Right cardiac atrium (tissue), 5 donors: ENCODE results near the gene CNTROB. TPM values are rescaled to one million over a fixed set of nuclear protein-coding genes. Genes with fewer than 3 reads are reported as not detected.
A peak's percentile ranks its signal among the peaks of the same experiment; 100 is the strongest.

Experiments
- ATAC-seq, 2 donors: fragments of 200-7000 bp; cut with Tn5 transposase; one replicate each; pipeline versions ENCODE4 v1.8.0 to v1.9.1; 2020; ENCODE audit warnings: moderate library complexity in 2 of 2, mild to moderate bottlenecking in 1 of 2
- DNase-seq, 3 donors: peaks; one replicate each; pipeline ENCODE4 v3.0.0-alpha.2; 2020
- H3K27ac ChIP-seq: one replicate; pipeline ENCODE4 v1.5.1; 2013; ENCODE audit warnings: mild to moderate bottlenecking, low read length, control low read depth, moderate library complexity
- H3K27me3 ChIP-seq: one replicate; pipeline ENCODE4 v1.6.1; 2013; ENCODE audit not compliant: control insufficient read depth, insufficient read depth
- H3K4me1 ChIP-seq: one replicate; pipeline ENCODE4 v1.6.1; 2013; ENCODE audit warnings: low read length; ENCODE audit not compliant: control insufficient read depth, insufficient read depth
- H3K4me3 ChIP-seq: one replicate; pipeline ENCODE4 v1.5.1; 2013; ENCODE audit warnings: low read length, control low read depth
- H3K9me3 ChIP-seq: one replicate; pipeline ENCODE4 v1.6.1; 2013; ENCODE audit warnings: low read length; ENCODE audit not compliant: control insufficient read depth
- WGBS: extraction: QIAGEN DNeasy Blood & Tissue Kit; methylation state at CpG from one replicate; pipeline ENCODE4 v1.1.7; 2013; 5-methylcytosine and 5-hydroxymethylcytosine counted together
- intact Hi-C, 4 donors: fragments of 100-400 bp; cut with DNase I; formaldehyde crosslinking; loops; one replicate each; pipeline versions ENCODE4 v1.11.0 to v1.14.0; 2022 to 2023
- polyA plus RNA-seq: library from polyadenylated mRNA; stranded (reverse); fragments of 200-250 nt; gene quantifications from one replicate; pipeline ENCODE4 v1.2.3, GENCODE V29; 2013
- total RNA-seq, 4 donors: library from RNA; stranded (reverse); fragmentation: NEBNext Ultra II Directional; extraction: Animal tissue kit (Norgen Biotek cat#: 25700); gene quantifications; one replicate each; pipeline ENCODE4 v1.2.1, GENCODE V29; 2021
- donor health status: healthy with polysubstance abuse.
- donor health status: DM: no; HTN: yes; CAD: no.
- donor health status: DM: no; HTN: no; CAD: no.
- donor health status: DM: no; HTN: yes; CAD: no; lungs with severe emphysema.
- donor health status: DM: yes; HTN: yes; CAD: no.

CNTROB gene
- total and polyA plus RNA-seq, 5 donors: 9.6 to 14.6 (median 10.1) TPM

DNA sequence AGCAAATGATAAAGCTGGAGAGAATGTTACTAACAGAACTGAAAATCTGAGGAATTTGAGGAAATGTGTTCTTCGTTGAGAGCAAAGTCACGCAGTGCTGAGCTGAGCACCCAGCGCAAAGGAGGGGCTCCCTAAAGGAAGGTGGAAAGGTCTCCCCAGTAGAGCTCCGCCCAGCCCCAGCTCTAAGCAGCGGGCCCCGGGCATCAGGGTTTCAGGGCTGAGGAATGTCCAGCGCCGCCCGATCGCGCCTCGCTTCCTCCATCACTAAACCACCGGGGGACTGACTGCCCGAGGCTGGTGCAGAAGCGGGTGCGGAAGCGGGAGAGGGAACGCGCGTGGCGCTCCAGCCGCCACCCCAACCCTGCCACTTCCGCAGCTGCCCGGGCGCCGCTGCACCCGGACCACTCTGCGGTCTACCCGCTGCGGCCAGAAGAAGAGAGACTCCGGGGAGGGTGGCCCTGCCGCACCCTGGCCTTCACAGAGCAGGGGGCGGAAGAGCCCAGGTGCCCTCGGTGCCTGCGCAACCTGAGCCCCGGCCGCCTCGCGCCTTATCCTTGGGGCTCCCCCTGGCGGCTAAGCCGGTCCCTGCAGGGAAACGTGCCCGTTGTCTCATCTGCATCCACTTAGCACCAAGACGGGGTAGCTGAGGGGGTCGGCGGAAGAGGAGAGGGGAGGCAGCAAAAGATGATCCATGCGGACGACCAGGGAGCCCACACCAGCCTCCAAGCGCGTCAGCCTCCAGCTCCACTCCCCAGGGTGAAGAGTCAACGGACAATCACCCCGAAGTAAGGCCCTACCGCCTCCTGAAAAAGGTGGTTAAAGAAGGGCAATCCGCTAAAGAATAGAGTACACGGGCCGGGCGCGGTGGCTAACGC, 58.0 kb downstream of the CNTROB start:
- no peak overlapping the region for H3K27ac ChIP-seq
- DNase-seq (peak; percentile 78 to 94 (median 93)), ATAC-seq (peak; percentile 83 to 90)
- H3K4me3 ChIP-seq: peak overlapping the region; percentile 49
- H3K4me1 ChIP-seq: no peaks in the 10 kb centered on the region
- no peaks in the 10 kb centered on the region for H3K27me3 ChIP-seq
- intact Hi-C loops: loop anchor here (1.0 to 5.0 kb wide), 8 partner anchors 67 to 243 kb away; no protein-coding TSS in a partner anchor
- H3K9me3 ChIP-seq: no peaks in the 10 kb centered on the region
- WGBS: 4% methylated on average over 59 of the region's 59 CpGs

DNA sequence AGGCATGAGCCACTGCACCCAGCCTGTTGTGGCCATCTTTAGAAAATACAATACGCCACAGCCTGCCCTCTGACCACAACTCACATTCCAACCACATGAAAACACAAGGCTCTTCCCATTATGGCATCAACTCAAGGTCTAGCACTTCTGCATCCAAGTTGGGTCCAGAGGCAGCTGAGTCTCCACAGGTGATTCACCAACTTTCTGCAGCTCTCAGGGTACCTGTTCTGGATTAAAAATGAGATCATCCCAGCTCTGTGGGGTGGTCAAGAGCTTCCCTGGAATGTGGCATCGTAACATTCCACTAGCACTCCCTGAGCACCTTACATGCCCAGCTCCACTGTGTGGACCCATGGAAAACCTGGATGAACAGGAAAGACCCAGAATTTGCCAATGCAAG, 60.5 kb downstream of the CNTROB start:
- intact Hi-C loops: loop anchor here in 3 of 4 donors (2.0 to 5.0 kb wide), 5 partner anchors 65 to 245 kb away; no protein-coding TSS in a partner anchor
- Histone ChIP-seq H3K4me1 (peaks cover 1% of the 10 kb centered on the region), H3K27ac (no peak overlapping the region), H3K9me3 (no peaks in the 10 kb centered on the region), H3K27me3 (no peaks in the 10 kb centered on the region), H3K4me3 (no peak overlapping the region)
- ATAC-seq: no peak
- DNase-seq: no peak
- 85% methylated on average over 2 of the region's 2 CpGs for WGBS

DNA sequence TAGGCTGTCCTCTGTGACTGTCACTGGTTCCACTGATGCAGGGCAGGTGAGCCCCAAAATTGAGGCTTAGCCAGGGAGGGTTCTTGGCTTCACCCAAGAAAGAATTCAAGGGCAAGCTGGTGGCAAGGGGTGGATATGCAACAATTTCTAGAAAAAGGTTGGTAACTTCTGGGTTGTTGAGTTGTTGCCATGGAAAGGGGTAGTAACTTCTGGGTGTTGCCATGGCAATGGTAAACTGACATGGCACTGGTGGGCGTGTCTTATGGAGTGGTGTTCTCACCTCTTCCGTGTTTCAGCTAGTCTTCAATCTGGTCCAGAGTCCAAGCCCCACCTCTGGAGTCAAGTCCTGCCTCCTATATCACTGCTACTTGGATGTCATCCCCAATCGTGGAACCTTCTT, 60.9 kb downstream of the CNTROB start:
- no peak overlapping the region for H3K4me3 ChIP-seq
- H3K4me1 ChIP-seq: peaks cover 1% of the 10 kb centered on the region
- intact Hi-C loops: loop anchor here in 3 of 4 donors (2.0 to 5.0 kb wide), 5 partner anchors 64 to 246 kb away; no protein-coding TSS in a partner anchor
- no peaks in the 10 kb centered on the region for H3K27me3 ChIP-seq
- H3K27ac ChIP-seq: no peak overlapping the region
- ATAC-seq (no peak), DNase-seq (no peak)
- no peaks in the 10 kb centered on the region for H3K9me3 ChIP-seq
- 74% methylated on average over 3 of the region's 3 CpGs for WGBS

DNA sequence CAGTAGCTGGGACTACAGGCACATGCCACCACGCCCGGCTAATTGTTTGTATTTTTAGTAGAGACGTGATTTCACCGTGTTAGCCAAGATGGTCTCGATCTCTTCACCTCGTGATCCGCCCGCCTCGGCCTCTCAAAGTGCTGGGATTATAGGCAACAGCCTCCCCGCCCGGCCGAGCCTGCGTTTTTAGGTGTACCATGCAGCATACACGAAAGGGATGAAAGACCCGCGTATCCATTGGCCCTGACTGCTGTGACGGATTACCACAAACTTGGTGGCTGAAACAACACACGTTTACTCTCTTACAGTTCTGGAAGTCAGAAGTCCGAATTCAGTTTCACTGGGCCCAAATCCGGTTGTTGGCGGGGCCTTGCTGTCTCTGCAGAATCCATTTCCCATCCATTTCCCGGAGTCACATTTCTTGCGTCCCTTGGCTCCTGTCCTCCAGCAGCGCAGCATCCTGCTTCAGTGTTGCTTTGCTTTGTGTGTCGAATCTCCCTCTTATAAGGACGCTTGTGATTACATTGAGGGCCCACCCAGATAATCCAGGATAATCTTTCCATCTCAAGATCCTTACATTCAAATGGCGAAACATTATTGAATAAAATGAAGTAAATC, 62.1 kb downstream of the CNTROB start:
- peak overlapping the region; percentile 2 for H3K27ac ChIP-seq
- WGBS: 72% methylated on average over 27 of the region's 27 CpGs

DNA sequence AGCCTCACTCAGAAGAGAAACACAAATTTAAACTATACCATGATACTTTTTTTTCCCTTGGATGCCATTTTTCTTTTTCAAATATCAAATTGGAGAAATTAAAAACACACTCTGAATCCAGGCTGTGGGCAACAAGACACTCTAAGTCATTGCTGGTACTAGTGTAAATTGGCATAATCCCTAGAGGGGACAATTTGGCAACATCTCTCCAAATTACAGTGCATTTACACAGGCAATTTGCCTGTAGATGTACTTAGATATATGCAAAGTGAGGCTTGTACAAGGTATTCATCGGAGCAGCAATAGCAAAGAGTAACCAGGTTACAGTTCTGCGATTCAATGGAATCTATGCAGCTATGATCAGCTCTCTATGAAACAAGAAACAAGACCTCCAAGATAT, 63.7 kb downstream of the CNTROB start:
- DNase-seq (no peak), ATAC-seq (no peak)
- no peak overlapping the region for H3K27ac ChIP-seq
- H3K4me1 ChIP-seq: peaks cover 1% of the 10 kb centered on the region
- H3K9me3 ChIP-seq: no peaks in the 10 kb centered on the region
- intact Hi-C loops: no loop called here
- H3K27me3 ChIP-seq: no peaks in the 10 kb centered on the region
- 94% methylated on average over 2 of the region's 2 CpGs for WGBS
- H3K4me3 ChIP-seq: no peak overlapping the region

More for the DNA sequence above, 62.1 kb downstream of the CNTROB start:
- H3K27me3 ChIP-seq: no peaks in the 10 kb centered on the region
- no peaks in the 10 kb centered on the region for H3K9me3 ChIP-seq
- no peak overlapping the region for H3K4me3 ChIP-seq
- intact Hi-C loops: loop anchor here in 3 of 4 donors (2.0 to 5.0 kb wide), 5 partner anchors 63 to 247 kb away; no protein-coding TSS in a partner anchor
- no peak for ATAC-seq
- H3K4me1 ChIP-seq: peaks cover 1% of the 10 kb centered on the region
- no peak for DNase-seq

DNA sequence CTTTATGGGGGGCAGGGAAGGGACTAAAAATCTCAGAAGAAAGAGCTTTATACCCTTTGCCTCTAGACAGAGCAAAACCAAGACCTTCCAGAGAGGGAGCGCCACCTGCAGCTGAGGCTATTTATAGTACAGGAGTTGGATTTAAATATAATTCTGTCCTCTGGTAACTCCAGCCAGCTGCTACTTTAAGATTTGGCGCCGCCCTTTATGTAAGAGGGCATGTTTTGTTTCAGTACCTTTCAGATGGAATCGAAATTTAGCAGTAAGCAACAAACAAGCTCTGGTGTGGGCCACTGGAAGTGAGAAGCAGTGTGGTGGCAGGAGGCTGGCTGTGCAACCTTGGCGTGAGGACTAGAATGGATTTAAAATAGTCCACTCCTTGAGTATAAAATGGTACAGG, 65.2 kb downstream of the CNTROB start:
- DNase-seq (no peak), ATAC-seq (peak; percentile 56 to 63)
- Histone ChIP-seq H3K27me3 (no peaks in the 10 kb centered on the region), H3K27ac (peak overlapping the region; percentile 59), H3K4me1 (peaks cover 1% of the 10 kb centered on the region), H3K4me3 (no peak overlapping the region), H3K9me3 (no peaks in the 10 kb centered on the region)
- intact Hi-C loops: no loop called here
- 20% methylated on average over 5 of the region's 5 CpGs for WGBS

Other genes starting within 250 kb of the CNTROB start
- 10 to 100 TPM; 13.2 to 16.3 (median 14.2) TPM for gene TP53, start 244.7 kb upstream of the CNTROB start, total RNA-seq
- gene TP53, start 244.7 kb upstream of the CNTROB start, polyA plus RNA-seq: 6.1 TPM
- 1 to 10 TPM; 4.0 to 6.3 (median 4.9) TPM for gene WRAP53, start 243.7 kb upstream of the CNTROB start, total RNA-seq
- gene WRAP53, start 243.7 kb upstream of the CNTROB start, polyA plus RNA-seq: 5.1 TPM
- gene EFNB3, start 227.0 kb upstream of the CNTROB start, total RNA-seq: under 1 TPM; 0.31 to 0.97 (median 0.54) TPM
- gene EFNB3, start 227.0 kb upstream of the CNTROB start, polyA plus RNA-seq: 0.59 TPM
- gene DNAH2, start 214.5 kb upstream of the CNTROB start, total RNA-seq: under 1 TPM in 3 of 4 donors, not detected in 1; 0.03 to 0.22 (median 0.06) TPM
- gene DNAH2, start 214.5 kb upstream of the CNTROB start, polyA plus RNA-seq: 0.11 TPM
- gene KDM6B, start 98.0 kb upstream of the CNTROB start, total RNA-seq: 10 to 100 TPM; 25.7 to 28.1 (median 27.5) TPM
- 18.6 TPM for gene KDM6B, start 98.0 kb upstream of the CNTROB start, polyA plus RNA-seq
- gene TMEM88, start 77.1 kb upstream of the CNTROB start, total RNA-seq: 10 to 100 TPM in 3 of 4 donors, 1 to 10 TPM in 1; 9.0 to 24.6 (median 16.3) TPM
- gene TMEM88, start 77.1 kb upstream of the CNTROB start, polyA plus RNA-seq: 74.5 TPM
- gene NAA38, start 74.6 kb upstream of the CNTROB start, total RNA-seq: 100 to 1,000 TPM in 1 of 4 donors, 10 to 100 TPM in 3; 59.9 to 103 (median 95.6) TPM
- gene NAA38, start 74.6 kb upstream of the CNTROB start, polyA plus RNA-seq: 160 TPM
- gene CYB5D1, start 74.2 kb upstream of the CNTROB start, total RNA-seq: 10 to 100 TPM; 12.6 to 16.2 (median 15.4) TPM
- gene CYB5D1, start 74.2 kb upstream of the CNTROB start, polyA plus RNA-seq: 12.1 TPM
- 10 to 100 TPM; 31.2 to 38.8 (median 35.0) TPM for gene CHD3, start 43.4 kb upstream of the CNTROB start, total RNA-seq
- gene CHD3, start 43.4 kb upstream of the CNTROB start, polyA plus RNA-seq: 45.3 TPM
- 1 to 10 TPM in 3 of 4 donors, under 1 TPM in 1; 0.89 to 2.1 (median 1.5) TPM for gene RNF227, start 15.9 kb upstream of the CNTROB start, total RNA-seq
- gene RNF227, start 15.9 kb upstream of the CNTROB start, polyA plus RNA-seq: 1.5 TPM
- 1 to 10 TPM in 1 of 4 donors, under 1 TPM in 3; 0.60 to 1.2 (median 0.70) TPM for gene KCNAB3, start 2.4 kb upstream of the CNTROB start, total RNA-seq
- gene KCNAB3, start 2.4 kb upstream of the CNTROB start, polyA plus RNA-seq: 0.50 TPM
- 100 to 1,000 TPM in 3 of 4 donors, 10 to 100 TPM in 1; 73.4 to 109 (median 104) TPM for gene TRAPPC1, start 260 bp upstream of the CNTROB start, total RNA-seq
- gene TRAPPC1, start 260 bp upstream of the CNTROB start, polyA plus RNA-seq: 135 TPM
- under 1 TPM in 3 of 4 donors, not detected in 1; 0.23 to 0.85 (median 0.31) TPM for gene GUCY2D, start 70.4 kb downstream of the CNTROB start, total RNA-seq
- gene GUCY2D, start 70.4 kb downstream of the CNTROB start, polyA plus RNA-seq: 0.09 TPM
- gene ALOX15B, start 106.9 kb downstream of the CNTROB start, total RNA-seq: under 1 TPM; 0.25 to 0.68 (median 0.46) TPM
- gene ALOX15B, start 106.9 kb downstream of the CNTROB start, polyA plus RNA-seq: 0.54 TPM
- under 1 TPM in 1 of 4 donors, not detected in 3; 0.71 TPM for gene ALOX12B, start 155.5 kb downstream of the CNTROB start, total RNA-seq
- not detected for gene ALOX12B, start 155.5 kb downstream of the CNTROB start, polyA plus RNA-seq
- gene ALOXE3, start 186.3 kb downstream of the CNTROB start, total RNA-seq: not detected
- not detected for gene ALOXE3, start 186.3 kb downstream of the CNTROB start, polyA plus RNA-seq
- under 1 TPM; 0.62 to 0.76 (median 0.73) TPM for gene HES7, start 191.9 kb downstream of the CNTROB start, total RNA-seq
- gene HES7, start 191.9 kb downstream of the CNTROB start, polyA plus RNA-seq: 0.25 TPM
- gene PER1, start 220.2 kb downstream of the CNTROB start, total RNA-seq: 100 to 1,000 TPM in 3 of 4 donors, 10 to 100 TPM in 1; 96.2 to 150 (median 124) TPM
- gene PER1, start 220.2 kb downstream of the CNTROB start, polyA plus RNA-seq: 110 TPM
- gene VAMP2, start 230.7 kb downstream of the CNTROB start, total RNA-seq: 10 to 100 TPM; 68.7 to 74.9 (median 71.8) TPM
- gene VAMP2, start 230.7 kb downstream of the CNTROB start, polyA plus RNA-seq: 50.2 TPM
- 10 to 100 TPM in 2 of 4 donors, 1 to 10 TPM in 2; 7.1 to 11.4 (median 9.2) TPM for gene TMEM107, start 244.2 kb downstream of the CNTROB start, total RNA-seq
- gene TMEM107, start 244.2 kb downstream of the CNTROB start, polyA plus RNA-seq: 7.2 TPM